Hepatocyte (in vitro differentiated cells): ENCODE results near the gene CNKSR1. TPM values are rescaled to one million over a fixed set of nuclear protein-coding genes. Genes with fewer than 3 reads are reported as not detected.
"Not testable (repeated sequence)": the region's sequence is repeated elsewhere in the genome, so short reads cannot be mapped to it uniquely, and the experiment has no call there.

Experiments used
- DNase-seq: peaks from one replicate; pipeline ENCODE4 v3.0.0-alpha.2; 2016; ENCODE audit warnings: low spot score
- H2AFZ ChIP-seq: fragments of 200-600 bp; sonication (generic); 2 replicates; pipeline ENCODE4 v1.6.0; 2016; ENCODE audit warnings: antibody characterized with exemption, mild to moderate bottlenecking
- H3K27ac ChIP-seq: fragments of 200-600 bp; sonication (generic); 2 replicates; pipeline ENCODE4 v1.5.1; 2016; ENCODE audit warnings: mild to moderate bottlenecking
- H3K27me3 ChIP-seq: fragments of 200-600 bp; sonication (generic); 2 replicates; pipeline ENCODE4 v1.6.1; 2016
- H3K36me3 ChIP-seq: fragments of 200-600 bp; sonication (generic); replicated peaks from 2 replicates; pipeline ENCODE4 v1.5.1; 2016; ENCODE audit warnings: low read depth; ENCODE audit not compliant: insufficient read depth
- H3K4me1 ChIP-seq: fragments of 200-600 bp; sonication (generic); 2 replicates; pipeline ENCODE4 v1.5.1; 2016; ENCODE audit warnings: mild to moderate bottlenecking, moderate library complexity; ENCODE audit not compliant: insufficient read depth
- H3K4me2 ChIP-seq: fragments of 200-600 bp; sonication (generic); 2 replicates; pipeline ENCODE4 v1.6.0; 2016
- H3K4me3 ChIP-seq: fragments of 200-600 bp; sonication (generic); 2 replicates; pipeline ENCODE4 v1.5.1; 2016; ENCODE audit warnings: mild to moderate bottlenecking
- H3K79me2 ChIP-seq: fragments of 200-600 bp; sonication (generic); 2 replicates; pipeline ENCODE4 v1.6.0; 2017; ENCODE audit warnings: mild to moderate bottlenecking
- H3K9me2 ChIP-seq: fragments of 200-600 bp; sonication (generic); replicated peaks from 2 replicates; pipeline ENCODE4 v1.6.0; 2017; ENCODE audit warnings: mild to moderate bottlenecking; ENCODE audit not compliant: insufficient read depth
- H3K9me3 ChIP-seq: fragments of 200-600 bp; sonication (generic); 2 replicates; pipeline ENCODE4 v1.5.1; 2016; ENCODE audit warnings: low read depth, mild to moderate bottlenecking
- H4K20me1 ChIP-seq: fragments of 200-600 bp; sonication (generic); 2 replicates; pipeline ENCODE4 v1.6.0; 2016; ENCODE audit warnings: mild to moderate bottlenecking; ENCODE audit not compliant: insufficient read depth, poor library complexity, severe bottlenecking
- CTCF ChIP-seq: fragments of 200-600 bp; sonication (generic); IDR thresholded peaks from 2 replicates; pipeline ENCODE4 v1.5.1; 2016; ENCODE audit warnings: antibody characterized with exemption, mild to moderate bottlenecking; ENCODE audit not compliant: poor library complexity
- EZH2 ChIP-seq: fragments of 200-600 bp; sonication (generic); IDR thresholded peaks from 2 replicates; pipeline ENCODE4 v1.6.1; 2016; ENCODE audit warnings: antibody characterized with exemption, mild to moderate bottlenecking, borderline replicate concordance
- EZH2phosphoT487 ChIP-seq: fragments of 200-600 bp; sonication (generic); IDR thresholded peaks from one replicate; pipeline ENCODE4 v1.6.1; 2018; ENCODE audit warnings: antibody characterized with exemption, mild to moderate bottlenecking, low read depth, moderate library complexity; ENCODE audit not compliant: unreplicated experiment, severe bottlenecking
- WGBS: methylation state at CpG from one replicate; pipeline ENCODE4 v1.1.6; 2016; ENCODE audit warnings: low lambda C conversion rate; ENCODE audit errors: missing lambda C conversion rate; 5-methylcytosine and 5-hydroxymethylcytosine counted together
- polyA plus RNA-seq: library from polyadenylated mRNA; unstranded; fragments of >200 nt; fragmentation: Nextera tagmentation; extraction: Ambion mirVana; gene quantifications from 2 replicates; pipeline ENCODE4 v1.2.1, GENCODE V29; 2016
- total RNA-seq: library from RNA; depleted of rRNA; stranded (reverse); fragments of >200 nt; gene quantifications from 2 replicates; pipeline ENCODE4 v1.2.3, GENCODE V29; 2014

Gene CNKSR1
- total and polyA plus RNA-seq, 2 experiments from 2014 or later, result 13.3 to 31.4 TPM

GRCh38 chr1:26225033-26225831, 47.9 kb downstream of the CNKSR1 start:
- no peaks in the 10 kb centered on the region for H3K4me1 ChIP-seq
- H3K27me3 ChIP-seq, result no peaks in the 10 kb centered on the region
- H3K9me2 ChIP-seq, result no peaks in the 10 kb centered on the region
- peak overlapping the region; percentile 16 for H3K27ac ChIP-seq
- H4K20me1 ChIP-seq, result no peaks in the 10 kb centered on the region
- H3K4me3 ChIP-seq, result peak overlapping the region; percentile 34
- no peaks in the 10 kb centered on the region for H3K36me3 ChIP-seq
- no peak for TF ChIP-seq EZH2
- no peak for TF ChIP-seq EZH2phosphoT487
- TF ChIP-seq CTCF, result no peak
- 14% methylated on average over 38 of the region's 50 CpGs for WGBS
- DNase-seq, result peak; percentile 88
- peak overlapping the region; percentile 42 for H2AFZ ChIP-seq
- H3K9me3 ChIP-seq, result no peaks in the 10 kb centered on the region
- peak overlapping the region; percentile 82 for H3K4me2 ChIP-seq
- no peaks in the 10 kb centered on the region for H3K79me2 ChIP-seq

- H3K4me1 ChIP-seq, H3K27ac ChIP-seq, H3K36me3 ChIP-seq, H3K9me2 ChIP-seq, H3K4me2 ChIP-seq, H3K4me3 ChIP-seq, DNase-seq, H3K27me3 ChIP-seq, H3K79me2 ChIP-seq, H3K9me3 ChIP-seq, H4K20me1 ChIP-seq, H2AFZ ChIP-seq: not testable (repeated sequence)
- WGBS, result 85% methylated on average over 2 of the region's 2 CpGs
These were observed 53.4 kb downstream of the CNKSR1 start for GRCh38 chr1:26230682-26231081.

GRCh38 chr1:26233903-26234643, 56.8 kb downstream of the CNKSR1 start, which contains the start of gene CEP85:
CEP85 (plus strand) TSS chr1:26234200; CDS start chr1:26239784, 5,584 bp downstream.
- 1% methylated on average over 41 of the region's 73 CpGs for WGBS
- peak; percentile 100 for DNase-seq

More at GRCh38 chr1:26233903-26234643, 56.8 kb downstream of the CNKSR1 start, which contains the start of gene CEP85:
- Histone ChIP-seq H3K9me3 (no peaks in the 10 kb centered on the region), H3K79me2 (peaks cover 43% of the 10 kb centered on the region), H3K27ac (peak within 1 kb of the TSS; percentile 90), H3K4me2 (peak within 1 kb of the TSS; percentile 89), H3K4me3 (peak within 1 kb of the TSS; percentile 44), H3K4me1 (peaks cover 5% of the 10 kb centered on the region), H3K27me3 (no peaks in the 10 kb centered on the region), H2AFZ (peak within 1 kb of the TSS; percentile 94), H3K9me2 (no peaks in the 10 kb centered on the region), H4K20me1 (no peaks in the 10 kb centered on the region), H3K36me3 (no peaks in the 10 kb centered on the region)
- TF ChIP-seq EZH2phosphoT487 (no peak), CTCF (peak; percentile 98)
